Effector memory CD8-positive, alpha-beta T cell (primary cell): ENCODE measurements around the gene SPATA6L.

Source experiments
- ATAC-seq: fragments of 150-1000 bp; cut with Tn5 transposase; replicated peaks from 2 replicates; pipeline ENCODE4 v1.10.0; 2021; ENCODE audit warnings: mild to moderate bottlenecking, moderate library complexity
- DNase-seq, 3 experiments: peaks; one replicate each; pipeline ENCODE4 v3.0.0; 2021
- H3K27ac Mint-ChIP-seq, 2 donors: one replicate each; pipeline ENCODE4 v1.8.0; 2022; ENCODE audit warnings: mild to moderate bottlenecking in 2 of 2, mixed read lengths in 2 of 2, moderate library complexity in 2 of 2
- H3K27me3 Mint-ChIP-seq, 2 donors: one replicate each; pipeline ENCODE4 v1.8.0; 2022; ENCODE audit warnings: mixed read lengths in 2 of 2
- H3K36me3 Mint-ChIP-seq: one replicate; pipeline ENCODE4 v1.8.0; 2022; ENCODE audit warnings: mild to moderate bottlenecking, moderate library complexity, mixed read lengths; ENCODE audit not compliant: insufficient read depth
- H3K4me1 Mint-ChIP-seq, 2 donors: one replicate each; pipeline ENCODE4 v1.8.0; 2022; ENCODE audit warnings: low read depth in 2 of 2, mixed read lengths in 2 of 2
- H3K4me3 Mint-ChIP-seq, 2 donors: one replicate each; pipeline ENCODE4 v1.8.0; 2022; ENCODE audit warnings: mild to moderate bottlenecking in 2 of 2, mixed read lengths in 2 of 2, moderate library complexity in 2 of 2
- H3K9me3 Mint-ChIP-seq, 2 donors: one replicate each; pipeline ENCODE4 v1.8.0; 2022; ENCODE audit warnings: mixed read lengths in 2 of 2
- total RNA-seq, 9 experiments: gene quantifications; one replicate each; lab custom pipeline; 2026; lab: John Stamatoyannopoulos, UW

Gene SPATA6L, protein sequence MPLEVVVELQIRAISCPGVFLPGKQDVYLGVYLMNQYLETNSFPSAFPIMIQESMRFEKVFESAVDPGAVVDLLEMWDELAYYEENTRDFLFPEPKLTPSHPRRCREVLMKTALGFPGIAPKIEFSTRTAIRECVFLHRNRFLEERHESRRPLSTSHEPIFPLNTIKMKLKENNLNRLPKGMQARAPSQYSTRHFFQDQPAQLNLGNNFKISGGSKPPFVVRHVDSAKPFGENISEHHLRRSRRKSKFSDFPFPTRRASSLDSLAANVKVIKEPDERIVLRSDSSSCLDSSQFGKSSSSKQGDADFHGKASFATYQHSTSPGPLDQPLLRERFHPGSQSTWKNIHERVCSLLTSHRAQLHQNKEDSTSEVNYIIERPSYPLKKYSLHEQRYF
- total RNA-seq = 0.26 to 10.1 (median 2.9) reads per million in 9 experiments

DNA sequence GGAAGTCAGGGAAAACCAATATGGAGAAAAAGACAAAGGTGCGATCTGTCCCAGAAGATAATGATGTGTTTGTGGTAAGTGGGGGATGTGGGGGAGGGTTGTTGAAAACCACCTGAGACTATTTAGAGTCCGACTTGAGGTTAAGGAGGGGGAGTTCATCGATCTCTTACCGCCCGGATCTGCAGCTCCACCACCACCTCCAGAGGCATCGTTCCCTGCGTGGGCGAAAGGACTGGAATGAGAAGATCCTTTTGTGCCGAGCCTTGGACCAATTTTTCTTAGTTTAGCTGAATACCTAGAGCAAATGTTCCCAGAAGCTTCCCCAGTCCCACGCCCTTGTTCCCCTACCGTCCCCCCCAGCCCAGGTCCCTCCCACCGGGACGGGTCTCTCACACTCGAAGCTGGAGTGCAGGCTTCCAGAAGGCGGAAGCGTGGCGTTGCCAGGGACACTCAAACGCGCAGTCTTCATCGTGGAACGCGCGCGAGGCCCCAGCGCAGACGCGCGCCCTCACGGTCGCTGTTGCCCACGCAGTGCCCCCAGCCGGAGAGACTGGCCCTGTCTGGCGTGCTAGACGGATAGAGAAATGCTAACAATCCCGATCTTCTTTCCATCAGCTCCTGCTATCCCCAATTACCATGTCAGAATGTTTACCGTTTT is at the start of gene SPATA6L:
Gene SPATA6L (minus strand): TSS at position 439 of the 658 bp plus-strand sequence. CDS start 230 bp downstream, at position 209.
- peaks cover 38 to 58% of the 10 kb centered on the region in 2 donors for H3K4me1 Mint-ChIP-seq
- H3K9me3 Mint-ChIP-seq = no peaks in the 10 kb centered on the region
- ATAC-seq (peak; percentile 34), DNase-seq (peak; percentile 18 to 37 (median 21))
- peak within 1 kb of the TSS; percentile 69 to 90 for H3K27ac Mint-ChIP-seq
- H3K36me3 Mint-ChIP-seq = peaks cover 17% of the 10 kb centered on the region
- no peaks in the 10 kb centered on the region for H3K27me3 Mint-ChIP-seq
- peak within 1 kb of the TSS; percentile 71 to 87 for H3K4me3 Mint-ChIP-seq

DNA sequence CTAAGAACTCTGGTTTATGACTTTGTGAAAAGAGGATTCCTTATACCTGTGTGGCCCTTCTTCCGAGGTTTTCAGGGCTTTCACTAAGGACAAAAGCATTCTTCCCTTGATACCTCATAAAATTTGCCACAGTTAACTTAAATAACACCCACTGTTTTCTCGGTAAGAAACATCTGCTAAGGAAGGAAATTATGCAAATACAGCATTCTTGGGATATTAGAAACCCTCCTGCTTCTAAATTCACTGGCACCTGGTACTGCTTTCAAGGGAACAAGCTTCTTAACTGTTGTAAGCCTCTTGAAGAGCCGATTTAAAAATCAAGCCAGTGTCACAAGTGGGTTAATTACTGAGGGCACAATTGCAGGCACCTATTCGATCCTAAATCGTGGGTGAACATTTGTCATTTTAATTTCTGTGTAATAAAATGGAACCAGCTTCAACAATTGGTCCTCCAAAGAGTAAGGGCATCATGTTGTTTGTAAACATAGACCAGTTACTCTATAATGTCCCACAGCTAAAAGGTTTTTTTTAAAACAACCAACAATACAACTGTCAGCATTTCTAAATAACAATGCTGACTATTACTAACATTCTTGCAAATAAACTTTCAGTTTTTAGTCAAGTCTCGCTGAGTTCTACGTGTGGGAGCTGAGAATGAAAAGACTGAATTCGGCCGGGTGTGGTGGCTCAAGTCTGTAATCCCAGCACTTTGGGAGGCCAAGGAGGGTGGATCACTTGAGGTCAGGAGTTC is 48.2 kb upstream of the SPATA6L start:
- ATAC-seq (no peak), DNase-seq (no peak)
- Mint-ChIP-seq H3K4me3 (no peak overlapping the region), H3K9me3 (no peaks in the 10 kb centered on the region), H3K4me1 (peaks cover 0 to 4% of the 10 kb centered on the region in 2 donors), H3K27me3 (no peaks in the 10 kb centered on the region), H3K36me3 (peaks cover 47% of the 10 kb centered on the region), H3K27ac (no peak overlapping the region)

DNA sequence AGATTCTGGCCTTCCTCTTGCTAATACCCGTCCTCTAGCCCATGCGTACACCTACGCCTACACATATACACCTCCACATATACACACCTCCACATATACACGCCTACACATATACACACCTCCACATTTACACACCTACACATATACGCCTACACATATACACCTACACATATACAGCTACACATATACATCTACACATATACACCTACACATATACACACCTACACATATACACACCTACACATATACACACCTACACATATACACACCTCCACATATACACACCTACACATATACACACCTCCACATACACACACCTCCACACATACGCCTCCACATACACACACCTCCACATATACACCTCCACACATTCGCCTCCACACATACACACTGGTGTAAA is 47.6 kb upstream of the SPATA6L start:
- Mint-ChIP-seq H3K36me3 (peaks cover 50% of the 10 kb centered on the region), H3K4me1 (peaks cover 0 to 4% of the 10 kb centered on the region in 2 donors), H3K27ac (no peak overlapping the region), H3K4me3 (no peak overlapping the region), H3K9me3 (no peaks in the 10 kb centered on the region), H3K27me3 (no peaks in the 10 kb centered on the region)
- no peak for DNase-seq
- ATAC-seq = no peak

DNA sequence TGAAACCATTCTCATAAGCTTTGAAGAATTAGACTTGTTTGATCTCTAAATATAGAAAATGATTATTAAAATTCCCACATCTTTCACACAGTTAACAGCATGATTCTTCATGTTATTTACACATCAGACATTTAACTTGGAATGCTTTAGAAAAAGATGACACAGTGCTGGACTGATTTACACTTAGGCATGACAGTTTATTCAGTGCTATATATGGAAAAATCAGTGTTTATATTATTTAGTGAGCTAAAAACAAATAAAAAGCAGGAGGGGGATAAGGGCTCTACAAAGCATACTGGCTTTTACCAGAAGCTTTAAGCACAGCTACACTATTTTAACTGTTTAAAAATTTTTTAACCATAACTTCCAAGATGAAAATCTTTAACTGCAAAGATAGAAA is 43.1 kb upstream of the SPATA6L start:
- Mint-ChIP-seq H3K36me3 (peaks cover 46% of the 10 kb centered on the region), H3K27me3 (no peaks in the 10 kb centered on the region), H3K4me1 (peaks cover 0 to 11% of the 10 kb centered on the region in 2 donors), H3K9me3 (no peaks in the 10 kb centered on the region), H3K27ac (peak overlapping the region; percentile 35 to 74), H3K4me3 (no peak overlapping the region)
- no peak for DNase-seq
- ATAC-seq = no peak

DNA sequence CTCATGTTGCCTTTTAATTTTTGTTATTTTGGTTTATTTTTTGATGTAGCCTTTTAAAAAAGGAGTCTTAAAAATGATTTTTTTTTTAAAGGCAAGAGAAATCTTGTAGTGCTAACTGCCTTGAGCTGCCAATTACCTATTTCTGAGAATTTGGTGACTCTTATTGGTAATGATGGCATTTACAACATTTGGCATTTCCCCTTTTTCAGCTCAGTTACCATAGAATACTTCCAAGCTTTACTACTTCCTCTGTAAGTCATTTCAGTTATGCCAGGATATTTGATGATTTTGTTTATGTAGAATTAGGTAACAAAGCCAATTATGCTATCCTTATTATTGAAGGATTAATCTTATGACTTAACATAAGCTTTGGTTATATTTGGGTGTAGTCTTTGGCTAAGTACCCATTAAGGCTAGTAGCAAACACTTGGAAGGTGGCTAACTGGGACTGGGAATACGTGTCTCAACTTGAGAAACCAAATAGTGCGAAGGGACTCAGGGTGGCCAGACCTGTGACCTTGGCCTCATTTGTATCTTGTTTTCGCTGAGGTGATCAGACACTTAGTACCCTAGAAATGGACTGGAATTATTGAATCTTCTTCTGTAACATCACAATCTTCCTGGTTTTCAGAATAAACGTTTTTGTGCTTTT is 40.8 kb upstream of the SPATA6L start:
- no peaks in the 10 kb centered on the region for H3K27me3 Mint-ChIP-seq
- no peak for DNase-seq
- H3K4me3 Mint-ChIP-seq = no peak overlapping the region
- peaks cover 0 to 11% of the 10 kb centered on the region in 2 donors for H3K4me1 Mint-ChIP-seq
- no peak for ATAC-seq
- no peak overlapping the region for H3K27ac Mint-ChIP-seq
- peaks cover 57% of the 10 kb centered on the region for H3K36me3 Mint-ChIP-seq
- H3K9me3 Mint-ChIP-seq = no peaks in the 10 kb centered on the region

DNA sequence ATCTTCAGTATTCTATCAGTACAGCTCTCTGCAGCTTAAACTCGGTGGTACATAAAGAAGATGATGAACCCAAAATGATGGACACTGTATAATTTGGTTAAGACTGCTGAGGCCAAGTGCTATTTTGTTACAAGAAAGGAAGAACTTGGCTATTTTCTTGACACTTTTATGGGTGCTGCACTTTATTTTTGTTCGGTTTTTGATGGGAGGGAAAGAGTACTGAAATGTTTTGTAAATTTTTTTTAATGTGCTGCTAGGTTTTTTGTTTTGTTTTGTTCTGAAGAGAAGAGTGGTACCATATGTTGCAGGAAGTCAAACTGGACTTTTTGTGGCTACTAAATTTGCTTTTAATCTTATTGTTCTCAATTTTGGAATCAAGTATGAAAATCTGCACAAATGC is 39.7 kb upstream of the SPATA6L start:
- Mint-ChIP-seq H3K9me3 (no peaks in the 10 kb centered on the region), H3K4me3 (no peak overlapping the region), H3K36me3 (peaks cover 63% of the 10 kb centered on the region), H3K27ac (peak overlapping the region; percentile 1 to 76), H3K27me3 (no peaks in the 10 kb centered on the region), H3K4me1 (peaks cover 0 to 13% of the 10 kb centered on the region in 2 donors)
- DNase-seq (no peak), ATAC-seq (no peak)

DNA sequence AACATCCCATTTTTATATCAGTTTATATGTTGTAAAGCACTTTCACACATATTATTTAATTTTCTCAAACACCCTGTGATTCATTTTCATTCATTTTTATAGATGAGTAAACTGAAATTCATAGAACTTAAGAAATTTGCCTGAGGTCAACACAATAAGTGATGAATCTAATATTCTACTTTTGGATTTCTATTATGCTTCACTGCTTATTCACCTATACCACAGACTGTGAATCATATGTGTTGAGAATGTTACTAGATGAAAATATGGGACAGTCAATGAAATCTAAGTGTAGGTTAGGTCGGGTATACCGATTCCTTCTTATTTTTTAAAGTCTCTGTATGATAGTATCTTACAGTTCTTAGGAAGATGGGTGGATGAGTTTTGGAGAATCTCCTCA is 37.8 kb upstream of the SPATA6L start:
- H3K9me3 Mint-ChIP-seq = no peaks in the 10 kb centered on the region
- H3K27ac Mint-ChIP-seq = peak overlapping the region in 1 of 2 donors; percentile 58
- ATAC-seq (no peak), DNase-seq (no peak)
- peaks cover 64% of the 10 kb centered on the region for H3K36me3 Mint-ChIP-seq
- H3K4me3 Mint-ChIP-seq = no peak overlapping the region
- peaks cover 0 to 14% of the 10 kb centered on the region in 2 donors for H3K4me1 Mint-ChIP-seq
- H3K27me3 Mint-ChIP-seq = no peaks in the 10 kb centered on the region

DNA sequence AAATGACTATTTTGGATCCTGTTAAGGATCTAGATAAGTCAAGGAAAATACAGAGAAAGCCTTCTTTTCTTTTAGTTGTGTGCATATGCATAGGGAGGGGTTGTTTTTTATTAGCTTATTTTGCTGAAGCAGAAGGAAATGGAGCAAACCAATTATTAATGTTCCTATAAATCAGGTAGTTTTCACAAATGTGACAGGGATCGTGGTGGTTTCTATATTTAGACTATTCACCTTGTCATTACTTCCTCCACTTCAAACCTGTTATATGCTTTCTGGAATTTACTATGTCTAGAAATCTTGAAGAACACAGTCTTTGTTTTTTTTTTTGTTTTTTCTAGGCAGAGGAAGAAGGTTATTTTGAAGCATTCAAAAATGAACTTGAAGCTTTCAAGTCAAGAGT is 35.2 kb upstream of the SPATA6L start:
- no peaks in the 10 kb centered on the region for H3K9me3 Mint-ChIP-seq
- no peaks in the 10 kb centered on the region for H3K27me3 Mint-ChIP-seq
- H3K4me3 Mint-ChIP-seq = no peak overlapping the region
- DNase-seq = no peak
- H3K36me3 Mint-ChIP-seq = peaks cover 72% of the 10 kb centered on the region
- ATAC-seq = no peak
- H3K27ac Mint-ChIP-seq = peak overlapping the region in 1 of 2 donors; percentile 5
- peaks cover 0 to 10% of the 10 kb centered on the region in 2 donors for H3K4me1 Mint-ChIP-seq

DNA sequence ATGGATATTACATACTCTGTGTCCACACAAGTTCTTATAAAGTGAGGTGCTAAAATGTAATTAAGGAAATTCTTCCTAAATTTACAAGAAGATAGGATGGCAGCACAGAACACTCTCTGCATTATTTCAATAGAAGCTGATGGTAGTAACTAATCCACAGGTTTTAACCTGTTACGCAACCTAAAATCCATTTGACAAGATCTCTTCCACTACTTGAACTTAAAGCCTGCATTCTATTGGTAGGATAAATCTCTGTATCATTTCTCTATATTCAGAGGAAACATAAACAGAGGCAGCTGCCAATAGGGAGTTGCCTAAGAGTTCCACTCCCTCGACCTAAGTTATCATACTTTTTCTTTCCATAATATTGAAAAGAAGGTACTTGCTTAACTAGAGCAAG is 34.7 kb upstream of the SPATA6L start:
- Mint-ChIP-seq H3K36me3 (peaks cover 68% of the 10 kb centered on the region), H3K27ac (peak overlapping the region in 1 of 2 donors; percentile 5), H3K27me3 (no peaks in the 10 kb centered on the region), H3K4me1 (peaks cover 1 to 12% of the 10 kb centered on the region in 2 donors), H3K4me3 (no peak overlapping the region), H3K9me3 (no peaks in the 10 kb centered on the region)
- ATAC-seq (no peak), DNase-seq (no peak)

DNA sequence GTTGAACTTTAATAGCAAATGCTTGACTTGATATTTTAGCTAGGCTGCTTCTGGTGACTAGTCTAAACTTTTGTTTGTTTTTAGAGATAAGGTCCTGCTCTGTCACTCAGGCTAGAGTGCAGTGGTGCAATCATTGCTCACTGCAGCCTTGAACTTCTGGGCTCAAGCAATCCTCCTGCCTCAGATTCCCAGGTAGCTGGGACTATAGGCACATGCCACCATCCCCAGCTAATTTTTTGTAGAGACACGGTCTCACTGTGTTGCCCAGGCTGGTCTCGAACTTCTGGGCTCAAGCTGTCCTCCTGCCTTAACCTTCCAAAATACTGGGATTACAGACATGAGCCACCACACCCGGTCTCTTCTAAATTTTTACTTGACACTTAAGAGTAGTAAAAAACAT is 33.8 kb upstream of the SPATA6L start:
- no peak for DNase-seq
- H3K27me3 Mint-ChIP-seq = no peaks in the 10 kb centered on the region

DNA sequence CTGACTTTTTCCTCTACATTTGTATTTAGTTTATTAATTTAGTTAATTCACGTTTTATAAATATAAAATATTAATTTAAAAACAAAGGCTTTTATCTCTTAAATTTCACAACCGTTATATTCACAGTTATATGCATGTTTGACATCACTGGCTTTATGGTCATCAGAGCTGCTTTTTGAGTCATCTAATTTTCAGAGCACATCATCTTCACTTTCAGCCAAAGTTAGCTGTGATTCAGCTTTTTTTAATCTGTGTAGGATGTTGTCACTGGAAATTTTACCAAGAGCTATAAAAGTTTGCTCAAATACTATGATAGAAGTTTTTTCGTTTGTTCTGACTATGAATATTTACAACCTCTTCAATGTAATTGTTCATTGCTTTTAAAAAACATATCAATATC is 25.5 kb upstream of the SPATA6L start:
- Mint-ChIP-seq H3K4me1 (peaks cover 11 to 24% of the 10 kb centered on the region in 2 donors), H3K9me3 (no peaks in the 10 kb centered on the region), H3K27ac (peak overlapping the region in 1 of 2 donors; percentile 54), H3K4me3 (no peak overlapping the region), H3K27me3 (no peaks in the 10 kb centered on the region), H3K36me3 (peaks cover 24% of the 10 kb centered on the region)
- DNase-seq (no peak), ATAC-seq (no peak)

More for the DNA sequence above, 33.8 kb upstream of the SPATA6L start:
- no peak overlapping the region for H3K27ac Mint-ChIP-seq
- H3K4me3 Mint-ChIP-seq = no peak overlapping the region
- peaks cover 1 to 11% of the 10 kb centered on the region in 2 donors for H3K4me1 Mint-ChIP-seq
- peaks cover 66% of the 10 kb centered on the region for H3K36me3 Mint-ChIP-seq
- ATAC-seq = no peak
- no peaks in the 10 kb centered on the region for H3K9me3 Mint-ChIP-seq

DNA sequence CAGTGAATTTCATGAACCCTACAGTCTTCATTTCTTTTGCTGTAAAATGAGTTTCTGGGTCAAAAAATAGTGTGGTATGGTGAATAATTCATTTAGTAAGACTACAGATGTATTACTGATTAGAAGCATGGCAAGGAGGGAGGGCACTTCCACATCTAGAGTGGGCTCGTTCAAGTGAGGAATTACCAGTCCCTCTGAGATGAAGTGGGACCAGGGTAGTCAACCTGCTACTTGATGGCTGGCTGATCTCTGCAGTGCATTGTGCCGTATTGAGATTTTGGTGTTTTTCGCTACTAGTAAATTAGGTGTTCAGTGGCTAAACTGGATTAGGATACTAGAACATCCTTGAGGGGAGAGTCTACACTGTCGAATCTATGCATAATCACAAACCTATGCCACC is 23.9 kb upstream of the SPATA6L start:
- DNase-seq (no peak), ATAC-seq (no peak)
- Mint-ChIP-seq H3K27ac (peak overlapping the region; percentile 41 to 54), H3K9me3 (no peaks in the 10 kb centered on the region), H3K36me3 (peaks cover 36% of the 10 kb centered on the region), H3K4me1 (peaks cover 10 to 32% of the 10 kb centered on the region in 2 donors), H3K27me3 (no peaks in the 10 kb centered on the region), H3K4me3 (no peak overlapping the region)

DNA sequence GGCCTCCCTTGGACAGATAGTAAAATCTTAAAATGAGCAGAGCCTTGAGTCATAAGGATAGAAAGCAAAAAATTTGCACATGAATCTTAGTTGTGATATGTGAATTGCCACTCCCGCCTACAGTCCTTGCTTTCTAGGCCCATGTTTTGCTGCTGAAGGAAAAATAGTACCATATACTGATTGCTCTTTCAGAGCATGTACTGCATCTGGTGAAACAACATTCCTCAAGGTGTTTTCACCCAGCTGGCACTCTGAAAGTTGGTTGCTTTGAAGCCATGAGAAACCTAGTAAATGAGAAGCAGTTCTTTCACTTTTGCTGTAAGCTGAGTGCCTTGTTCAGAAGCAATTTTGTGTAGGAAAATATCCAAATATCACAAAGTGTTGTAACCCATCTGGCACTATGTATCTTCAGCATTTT is 23.4 kb upstream of the SPATA6L start:
- Mint-ChIP-seq H3K4me1 (peaks cover 12 to 35% of the 10 kb centered on the region in 2 donors), H3K9me3 (no peaks in the 10 kb centered on the region), H3K36me3 (peaks cover 33% of the 10 kb centered on the region), H3K27me3 (no peaks in the 10 kb centered on the region), H3K4me3 (no peak overlapping the region), H3K27ac (peak overlapping the region; percentile 41 to 54)
- DNase-seq = no peak
- no peak for ATAC-seq
